ENCODE measurements around the gene PPP4R3A.

GRCh38 chr14:91444335-91445020 lies 65.6 kb downstream of the PPP4R3A start:
- TF ChIP-seq CTCF (tag by site-specific recombination; IDR thresholded peaks at IDR 0.05) = no peak
- no peak for TF ChIP-seq ZNF366 (tag by site-specific recombination; conservative IDR thresholded peaks at IDR 0.05)
